HepG2 (cell line): ENCODE measurements around the gene FUT6. TPM values are rescaled to one million over a fixed set of nuclear protein-coding genes. Genes with fewer than 3 reads are reported as not detected.

Experiments
- ATF1 ChIP-seq: IDR thresholded peaks from 2 replicates; pipeline ENCODE4 v1.6.1; 2016; ENCODE audit warnings: mild to moderate bottlenecking, control low read depth
- EZH2 ChIP-seq: conservative IDR thresholded peaks from 2 replicates; pipeline ENCODE4 v1.6.1; 2012; ENCODE audit warnings: mild to moderate bottlenecking, low read depth, low read length, moderate library complexity
- HNRNPK ChIP-seq: fragments of 200-400 bp; formaldehyde crosslinking; IDR thresholded peaks from 2 replicates; pipeline ENCODE4 v1.6.1; 2018; ENCODE audit warnings: low read length, low read depth, moderate library complexity, mild to moderate bottlenecking; ENCODE audit not compliant: poor library complexity, severe bottlenecking
- HOXA5 ChIP-seq: sonication (generic); formaldehyde crosslinking; IDR thresholded peaks from 2 replicates; pipeline ENCODE4 v1.4.0; 2020; ENCODE audit warnings: missing genetic modification reagents
- MAFF ChIP-seq: IDR thresholded peaks from 2 replicates; pipeline ENCODE4 v1.6.1; 2011; ENCODE audit warnings: low read depth, low read length, improper control_type of control experiment
- PBX3 ChIP-seq: sonication (generic); formaldehyde crosslinking; IDR thresholded peaks from 2 replicates; pipeline ENCODE4 v1.8.1; 2023; ENCODE audit warnings: missing genetic modification reagents, inconsistent platforms, borderline replicate concordance
- PPARG ChIP-seq: conservative IDR thresholded peaks from 2 replicates; pipeline ENCODE4 v1.6.1; 2016; ENCODE audit warnings: missing biosample characterization, missing genetic modification reagents
- RFX1 ChIP-seq: fragments of 450-650 bp; IDR thresholded peaks from 2 replicates; pipeline ENCODE4 v1.6.1; 2017
- SNAI1 ChIP-seq: sonication (generic); formaldehyde crosslinking; IDR thresholded peaks from 2 replicates; pipeline ENCODE4 v1.5.0; 2020; ENCODE audit warnings: mild to moderate bottlenecking, missing genetic modification reagents, borderline replicate concordance
- SOX5 ChIP-seq: IDR thresholded peaks from 2 replicates; pipeline ENCODE4 v1.6.1; 2016; ENCODE audit warnings: borderline replicate concordance
- STAT6 ChIP-seq: sonication (generic); formaldehyde crosslinking; IDR thresholded peaks from 2 replicates; pipeline ENCODE4 v1.4.0; 2020; ENCODE audit warnings: missing genetic modification reagents, mild to moderate bottlenecking, borderline replicate concordance
- TIGD3 ChIP-seq: sonication (generic); formaldehyde crosslinking; IDR thresholded peaks from 2 replicates; pipeline ENCODE4 v1.5.1; 2020; ENCODE audit warnings: mild to moderate bottlenecking, missing genetic modification reagents, borderline replicate concordance
- ZFP37 ChIP-seq: sonication (generic); formaldehyde crosslinking; IDR thresholded peaks from 2 replicates; pipeline ENCODE4 v1.4.0; 2020; ENCODE audit warnings: missing genetic modification reagents, borderline replicate concordance
- ZGPAT ChIP-seq: IDR thresholded peaks from 2 replicates; pipeline ENCODE4 v1.6.1; 2016; ENCODE audit warnings: mild to moderate bottlenecking
- ZNF264 ChIP-seq: sonication (generic); formaldehyde crosslinking; IDR thresholded peaks from 2 replicates; pipeline ENCODE4 v1.4.0; 2020; ENCODE audit warnings: missing genetic modification reagents
- ZNF431 ChIP-seq: sonication (generic); formaldehyde crosslinking; IDR thresholded peaks from 2 replicates; pipeline ENCODE4 v1.9.0; 2022; ENCODE audit warnings: missing genetic modification reagents, low read depth, mild to moderate bottlenecking, borderline replicate concordance
- ZNF615 ChIP-seq: sonication (generic); formaldehyde crosslinking; IDR thresholded peaks from 2 replicates; pipeline ENCODE4 v1.5.0; 2020; ENCODE audit warnings: mild to moderate bottlenecking, missing genetic modification reagents, borderline replicate concordance
- ZNF780A ChIP-seq: sonication (generic); formaldehyde crosslinking; IDR thresholded peaks from 2 replicates; pipeline ENCODE4 v1.8.0; 2022; ENCODE audit warnings: mild to moderate bottlenecking, missing genetic modification reagents, moderate library complexity
- polyA plus RNA-seq, 8 experiments: library from polyadenylated mRNA; depleted of rRNA in 3 of 8; stranded (reverse) in 7 of 8; unstranded in 1 of 8; fragments of >200 nt; fragmentation: Illumina TruSeq in 4 of 8; extraction: Trizol in 4 of 8; gene quantifications; 2 replicates each; pipeline versions ENCODE4 v1.2.1 to v1.2.3, GENCODE V29; 2011 to 2016; ENCODE audit warnings: low read depth in 4 of 8, missing spikeins in 1 of 8, mixed read lengths in 1 of 8; ENCODE audit not compliant: insufficient read depth in 1 of 8
- total RNA-seq, 5 experiments: library from RNA; depleted of rRNA; stranded (reverse); fragments of >200 nt; fragmentation: Illumina TruSeq; extraction: Trizol; gene quantifications; 2 replicates each; pipeline ENCODE4 v1.2.3, GENCODE V29; 2016; ENCODE audit warnings: low read depth in 1 of 5

FUT6 gene
- total and polyA plus RNA-seq, 2 of the 13 experiments (the other 11 are each of a cell fraction or from before 2014, with no cell fraction given), result 8.2 to 27.7 TPM

- TF ChIP-seq ZGPAT (CRISPR knock-in tag) (peak; percentile 93), EZH2 (no peak), HOXA5 (CRISPR knock-in tag) (no peak), ZNF431 (peak; percentile 78; the same call in 1 of the 2 replicates), ZNF780A (no peak), PPARG (CRISPR knock-in tag) (0 out of 2 replicates have a peak, but pooled peaks have one; percentile 21), ZNF615 (CRISPR knock-in tag) (no peak), TIGD3 (CRISPR knock-in tag) (no peak; the same call in 1 of the 2 replicates), SNAI1 (CRISPR knock-in tag) (no peak), ZNF264 (no peak), MAFF (no peak), RFX1 (no peak), ATF1 (CRISPR knock-in tag) (no peak), SOX5 (CRISPR knock-in tag) (peak; percentile 55), ZFP37 (CRISPR knock-in tag) (no peak), STAT6 (CRISPR knock-in tag) (peak; percentile 80; the same call in 1 of the 2 replicates), PBX3 (CRISPR knock-in tag) (no peak), HNRNPK (peak; percentile 96)
These were observed 11.4 kb downstream of the FUT6 start (continued) for GRCh38 chr19:5827891-5828660.
